Stimulated activated CD4-positive, alpha-beta T cell treated with anti-CD3 and anti-CD28 coated beads, TNF-alpha, amount 100 ng/mL, for 24 hours (primary cell): ENCODE measurements around the gene EPHA10.
A peak's percentile ranks its signal among the peaks of the same experiment; 100 is the strongest.
"Not testable (repeated sequence)": the region's sequence is repeated elsewhere in the genome, so short reads cannot be mapped to it uniquely, and the experiment has no call there.

Source experiments
- DNase-seq, 3 experiments: peaks; one replicate each; pipeline ENCODE4 v3.0.0-alpha.2; 2020; ENCODE audit warnings: low read depth in 3 of 3

Gene EPHA10

GRCh38 chr1:37716321-37716720, 48.6 kb downstream of the EPHA10 start:
- no peak for DNase-seq

DNA sequence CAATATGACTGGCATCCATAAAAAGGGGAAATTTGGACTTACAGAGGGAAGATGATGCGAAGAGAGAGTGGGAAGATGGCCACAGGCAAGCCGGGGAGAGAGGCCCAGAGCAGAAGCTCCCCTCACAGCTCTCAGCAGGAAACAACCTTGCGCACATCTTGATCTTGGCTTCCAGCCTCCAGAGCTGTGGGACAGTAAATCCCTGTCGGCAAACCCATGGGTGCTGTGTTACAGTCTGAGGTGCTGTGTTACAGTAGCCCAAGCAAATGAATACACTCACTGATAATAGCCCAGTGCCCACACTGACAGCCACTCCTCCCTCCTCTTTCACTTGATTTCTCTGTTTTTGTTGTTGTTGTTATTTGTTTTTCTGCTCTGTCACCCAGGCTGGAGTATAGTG, 50.2 kb downstream of the EPHA10 start:
- no peak for DNase-seq

GRCh38 chr1:37714226-37714625, 50.7 kb downstream of the EPHA10 start:
- DNase-seq: no peak

- no peak for DNase-seq
These were observed 56.4 kb downstream of the EPHA10 start for GRCh38 chr1:37708471-37708870.

- DNase-seq: no peak
These were observed 59.5 kb downstream of the EPHA10 start for GRCh38 chr1:37705399-37705798.

DNA sequence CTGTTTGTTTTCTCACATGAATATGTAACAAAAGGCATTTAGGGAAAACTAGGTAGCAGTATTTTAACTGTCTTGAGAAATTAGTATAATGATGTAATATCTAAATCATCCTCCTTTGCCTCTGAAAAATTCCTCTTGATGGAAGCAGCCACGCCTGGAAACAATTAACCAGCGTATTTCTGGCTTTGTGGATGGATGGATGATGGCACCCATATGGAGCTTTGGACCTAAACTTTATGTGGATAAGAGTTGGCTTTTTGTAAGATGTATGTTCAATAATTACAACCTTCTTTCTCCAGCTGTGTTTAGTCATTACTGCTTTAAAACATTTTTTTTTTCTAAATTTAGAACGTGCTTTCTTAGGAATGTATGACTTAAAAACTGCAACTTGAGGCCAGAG, 60.0 kb downstream of the EPHA10 start:
- DNase-seq: no peak

DNA sequence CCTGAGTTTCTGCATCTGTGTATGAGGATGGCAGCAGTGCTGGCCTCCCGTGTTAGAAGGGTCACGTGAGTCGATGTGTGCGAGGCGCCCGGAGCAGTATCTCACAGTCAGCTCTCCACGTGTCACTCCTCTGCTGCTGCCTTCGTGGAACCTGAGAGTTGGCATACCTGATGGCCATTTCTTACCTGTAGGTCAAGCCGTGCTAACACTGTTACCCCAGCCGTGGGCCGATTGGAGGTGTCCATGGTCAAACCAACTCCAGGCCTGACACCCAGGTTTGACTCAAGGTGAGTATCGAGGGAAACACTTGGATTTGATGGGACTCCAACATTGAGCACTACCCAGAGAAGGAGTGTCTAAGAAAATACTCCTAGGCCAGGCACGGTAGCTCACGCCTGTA, 61.9 kb downstream of the EPHA10 start:
- no peak for DNase-seq

DNA sequence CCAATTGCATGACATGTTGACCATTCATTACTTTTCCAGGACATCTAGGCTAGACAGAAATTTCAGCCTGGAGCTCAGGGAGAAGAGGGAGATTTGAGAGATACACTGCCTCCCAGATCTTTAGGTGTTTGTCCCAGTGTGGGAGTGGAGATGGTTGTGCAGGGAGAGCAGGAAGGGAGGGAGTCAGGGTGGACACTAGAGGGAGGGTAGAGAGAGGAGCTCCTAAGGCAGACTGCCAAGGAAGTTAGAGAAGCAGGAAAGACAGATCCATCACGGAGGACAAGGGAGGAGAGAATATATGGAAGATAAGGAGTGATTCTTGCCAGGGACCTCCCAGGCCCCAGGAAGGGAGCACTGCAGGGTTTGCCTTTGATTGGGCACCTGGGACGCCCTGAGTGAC, 63.9 kb downstream of the EPHA10 start:
- DNase-seq: no peak

- no peak for DNase-seq
These were observed 65.8 kb downstream of the EPHA10 start for GRCh38 chr1:37699147-37699546.

GRCh38 chr1:37697737-37698136, 67.2 kb downstream of the EPHA10 start:
- no peak for DNase-seq

DNA sequence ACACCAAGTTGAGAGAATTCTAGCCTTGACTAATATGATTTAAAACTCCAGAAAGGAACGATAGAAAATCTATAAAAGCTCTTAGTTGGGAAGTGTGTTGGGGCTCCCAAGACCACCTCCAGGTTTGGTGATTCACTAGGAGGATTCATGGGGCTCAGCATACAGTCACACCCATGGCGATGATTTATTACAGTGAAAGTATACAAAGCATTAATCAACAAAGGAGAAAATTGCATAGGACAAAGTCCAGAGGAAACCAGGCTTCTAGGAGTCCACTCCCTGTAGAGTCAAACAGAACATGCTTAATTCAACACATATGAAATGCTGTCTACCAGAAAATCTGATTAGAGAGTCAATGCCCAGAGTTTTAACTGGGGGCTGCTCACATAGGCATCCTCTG, 67.8 kb downstream of the EPHA10 start:
- DNase-seq: no peak

GRCh38 chr1:37692834-37693175, 72.1 kb downstream of the EPHA10 start:
- peak in 1 of 3 experiments; percentile 28 for DNase-seq

DNA sequence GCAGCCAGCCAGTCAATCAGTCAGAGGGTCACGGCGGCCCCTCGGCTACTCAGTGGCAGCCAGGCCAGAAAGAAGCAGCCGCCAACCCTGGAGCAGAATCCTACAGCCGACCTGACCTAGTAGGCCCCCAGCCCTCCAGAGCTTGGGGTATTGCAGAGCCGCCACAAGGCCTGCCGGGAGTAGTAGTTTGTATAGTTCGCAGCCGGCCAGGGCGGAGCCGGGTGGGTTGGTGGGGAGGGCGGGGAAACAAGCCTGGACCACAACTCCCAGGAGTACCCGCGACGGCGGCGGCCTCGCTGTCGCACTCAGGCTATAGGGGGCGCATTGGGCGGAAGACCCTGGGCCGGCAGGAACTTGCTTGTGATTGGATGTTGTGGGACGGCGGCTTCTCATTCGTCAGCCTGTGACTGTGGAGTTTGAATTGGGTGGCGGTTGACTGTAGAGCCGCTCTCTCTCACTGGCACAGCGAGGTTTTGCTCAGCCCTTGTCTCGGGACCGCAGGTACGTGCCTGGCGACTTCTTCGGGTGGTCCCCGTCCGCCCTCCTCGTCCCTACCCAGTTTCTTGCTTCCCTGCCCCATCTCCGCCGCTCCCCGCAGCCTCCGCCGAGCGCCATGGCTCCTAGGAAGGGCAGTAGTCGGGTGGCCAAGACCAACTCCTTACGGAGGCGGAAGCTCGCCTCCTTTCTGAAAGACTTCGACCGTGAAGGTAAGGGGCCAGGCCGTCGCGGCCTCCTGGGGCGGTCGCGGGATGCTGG, 72.7 kb downstream of the EPHA10 start, which contains the start of gene CDCA8:
Gene CDCA8 (plus strand): TSS at position 439 of the 756 bp plus-strand sequence. CDS start 175 bp downstream, at position 614.
- peak; percentile 97 to 99 (median 97) for DNase-seq

DNA sequence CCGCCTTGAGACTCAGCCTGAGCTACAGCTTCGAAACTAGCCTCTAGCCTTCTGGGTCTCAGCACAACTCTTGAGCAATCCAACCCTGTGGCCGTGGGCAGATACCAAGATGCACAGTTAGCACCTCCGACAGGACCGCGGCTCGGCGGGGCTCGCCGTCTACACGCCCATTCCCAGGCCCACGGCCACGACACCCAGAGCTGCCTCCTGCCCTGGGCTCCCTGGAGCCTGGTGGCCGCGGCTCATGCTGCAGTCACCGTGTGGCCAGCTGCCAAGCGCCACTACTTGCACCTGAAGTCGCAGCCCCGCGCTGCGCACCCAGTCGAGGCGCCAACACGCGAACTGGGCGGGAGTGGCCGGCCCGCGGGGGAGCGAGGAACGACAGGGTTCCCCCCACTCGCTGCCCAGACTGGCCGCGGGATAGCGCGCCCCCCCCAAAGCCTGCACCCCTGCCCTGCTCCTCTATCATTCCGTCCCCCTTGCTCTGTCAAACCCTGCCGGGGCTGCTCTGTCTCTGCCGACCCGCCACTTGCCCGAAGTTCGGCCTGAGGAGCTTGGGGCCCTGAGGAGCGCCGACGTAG, 73.3 kb downstream of the EPHA10 start:
- peak in 1 of 3 experiments; percentile 32 for DNase-seq

DNA sequence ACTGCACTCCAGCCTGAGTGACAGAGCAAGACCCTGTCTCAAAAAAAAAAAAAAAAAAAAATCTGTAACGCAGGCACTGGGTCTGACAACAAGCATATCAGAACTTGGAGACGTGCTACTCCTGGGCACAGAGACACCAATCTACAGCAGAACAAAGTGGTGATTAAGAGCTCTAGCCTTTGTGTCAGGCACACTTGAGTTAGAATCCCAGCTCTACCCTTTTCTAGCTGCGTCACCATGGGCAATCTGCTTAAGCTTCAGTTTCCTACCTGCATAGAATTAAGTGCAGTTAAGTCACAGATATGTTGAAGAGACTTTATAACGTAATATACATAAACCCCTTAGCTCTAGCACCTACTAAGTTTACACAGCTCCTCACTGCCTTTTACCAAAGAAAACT, 76.0 kb downstream of the EPHA10 start:
- DNase-seq: no peak

DNA sequence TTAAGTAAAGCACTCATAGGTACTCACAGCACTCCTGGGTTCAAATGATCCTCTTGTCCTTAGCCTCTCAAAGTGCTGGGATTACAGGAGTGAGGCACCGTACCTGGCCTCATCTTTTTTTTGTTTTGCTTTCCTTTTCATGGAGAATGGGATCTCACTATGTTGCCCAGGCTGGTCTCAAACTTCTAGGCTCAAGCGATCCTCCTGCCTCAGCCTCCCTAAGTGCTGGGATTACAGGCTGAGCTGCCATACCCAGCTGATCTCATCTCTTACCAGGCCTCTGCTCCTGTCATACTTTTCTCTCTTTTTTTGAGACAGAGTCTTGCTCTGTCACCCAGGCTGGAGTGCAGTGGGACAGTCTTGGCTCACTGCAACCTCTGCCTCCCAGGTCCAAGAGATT, 77.2 kb downstream of the EPHA10 start:
- DNase-seq: not testable (repeated sequence)

DNA sequence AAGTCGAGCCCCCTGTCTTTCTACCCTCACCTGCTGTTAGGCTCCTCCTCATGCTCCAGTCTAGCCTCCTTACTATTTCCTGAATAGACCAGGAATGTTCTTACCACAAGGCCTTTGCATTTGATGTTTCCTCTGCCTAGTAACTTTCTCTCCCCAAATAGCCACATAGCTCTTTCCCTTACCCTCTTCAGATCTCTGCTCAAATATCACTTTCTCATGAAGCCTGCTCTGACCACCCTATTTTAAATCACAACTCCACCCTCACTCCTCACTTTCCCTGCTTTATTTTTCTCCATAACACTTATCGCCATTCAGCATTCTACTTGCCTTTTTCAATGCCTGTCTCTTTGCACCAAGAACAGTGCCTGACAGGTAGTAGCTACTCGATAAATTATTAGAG, 79.2 kb downstream of the EPHA10 start:
- no peak for DNase-seq

DNA sequence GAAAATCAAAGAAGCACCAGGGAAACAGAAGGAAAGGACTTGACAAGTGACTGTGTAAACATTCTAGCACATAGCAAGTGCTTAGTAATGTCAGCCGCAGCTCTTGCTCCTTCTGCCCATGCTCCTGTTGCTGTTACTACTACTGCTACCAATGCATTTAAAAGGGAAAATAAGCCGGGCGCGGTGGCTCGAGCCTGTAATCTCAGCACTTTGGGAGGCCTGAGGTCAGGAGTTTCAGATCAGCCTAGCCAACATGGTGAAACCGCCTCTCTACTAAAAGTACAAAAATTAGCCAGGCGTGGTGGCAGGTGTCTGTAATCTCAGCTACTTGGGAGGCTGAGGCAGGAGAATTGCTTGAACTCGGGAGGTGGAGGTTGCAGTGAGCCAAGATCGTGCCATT, 80.7 kb downstream of the EPHA10 start:
- DNase-seq: not testable (repeated sequence)

GRCh38 chr1:37682334-37682987, 82.5 kb downstream of the EPHA10 start:
- DNase-seq: peak; percentile 51 to 70 (median 69)

DNA sequence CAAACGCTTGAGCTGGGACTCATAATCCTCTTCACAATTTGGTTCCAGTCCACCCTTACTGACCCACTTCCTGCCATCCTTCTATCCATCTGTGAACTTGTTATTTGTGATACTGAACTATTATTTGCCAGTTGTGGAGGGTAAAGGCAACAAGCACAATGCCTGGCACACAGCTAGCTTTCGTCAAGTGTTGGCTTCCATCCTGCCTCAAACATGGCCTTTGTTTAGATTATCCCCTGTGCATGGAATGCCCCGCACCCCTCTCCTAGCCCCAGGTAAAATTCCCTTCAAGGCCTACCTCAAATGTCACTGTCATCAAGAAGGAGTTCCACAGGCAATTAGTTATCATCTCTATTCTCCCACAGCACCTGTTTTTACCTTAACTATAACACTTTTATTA, 84.0 kb downstream of the EPHA10 start:
- DNase-seq: no peak

DNA sequence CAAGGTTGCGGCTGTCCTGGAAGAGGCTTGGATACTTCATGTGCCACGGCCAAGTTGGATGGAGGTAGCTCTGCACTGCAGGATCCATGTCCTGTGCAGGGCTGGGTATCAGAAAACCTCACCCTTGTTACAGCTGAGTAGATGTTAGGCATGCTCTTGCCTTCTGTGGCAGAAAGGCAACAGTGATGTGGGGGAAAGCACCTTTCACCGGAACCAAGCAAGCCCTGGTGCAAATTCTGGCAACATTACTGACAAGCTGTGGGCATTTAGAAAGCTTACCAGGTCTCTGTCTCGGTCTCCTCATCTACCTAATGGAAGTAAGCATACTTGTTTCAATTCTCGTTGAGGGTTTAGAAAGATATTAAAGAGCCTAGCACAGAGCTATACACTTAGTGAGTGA, 87.1 kb downstream of the EPHA10 start:
- no peak for DNase-seq

GRCh38 chr1:37677143-37677439, 87.8 kb downstream of the EPHA10 start:
- DNase-seq: no peak
